Caco-2 (cell line): ENCODE results near the gene MADD. TPM values are rescaled to one million over a fixed set of nuclear protein-coding genes. Genes with fewer than 3 reads are reported as not detected.

Experiments
- BruUV-seq: library from RNA; stranded (reverse); fragments of 400-500 nt; replicated peaks from 2 replicates; lab custom pipeline; 2021; lab: Mats Ljungman, UMichigan
- CTCF ChIA-PET: fragments of 300-600 bp; sonication (Branson Sonifier 250); formaldehyde crosslinking; loops from one replicate; lab custom pipeline; 2022; ENCODE audit warnings: antibody characterized with exemption; lab: Charles Lee
- POLR2A ChIA-PET: fragments of 300-600 bp; sonication (Branson Sonifier 250); formaldehyde crosslinking; loops from one replicate; lab custom pipeline; 2022; ENCODE audit warnings: antibody characterized with exemption; lab: Charles Lee
- DNase-seq, 2 experiments: peaks; one replicate each; pipeline versions ENCODE4 v3.0.0 to v3.0.0-alpha.2; 2020 to 2022
- H3K27me3 ChIP-seq: replicated peaks from 2 replicates; pipeline ENCODE4 v1.6.0; 2011; ENCODE audit warnings: low read length; ENCODE audit not compliant: control insufficient read depth, insufficient read depth
- H3K36me3 ChIP-seq: 2 replicates; pipeline ENCODE4 v1.5.1; 2011; ENCODE audit warnings: low read length; ENCODE audit not compliant: control insufficient read depth, insufficient read depth
- H3K4me1 ChIP-seq: fragments of 250-450 bp; sonication (Bioruptor Pico); 2 replicates; pipeline ENCODE4 v1.5.1; 2020; ENCODE audit warnings: mild to moderate bottlenecking
- H3K4me3 ChIP-seq: 2 replicates; pipeline ENCODE4 v1.5.1; 2011; ENCODE audit warnings: low read depth, mild to moderate bottlenecking, control low read depth, low read length
- H3K9me3 ChIP-seq: fragments of 250-450 bp; sonication (Bioruptor Pico); 2 replicates; pipeline ENCODE4 v1.5.1; 2020; ENCODE audit warnings: mild to moderate bottlenecking, moderate library complexity
- H3K27ac Mint-ChIP-seq: one replicate; pipeline ENCODE4 v1.8.0; 2022; ENCODE audit warnings: mixed read lengths; ENCODE audit not compliant: unreplicated experiment
- H3K27me3 Mint-ChIP-seq: one replicate; pipeline ENCODE4 v1.8.0; 2022; ENCODE audit warnings: mixed read lengths; ENCODE audit not compliant: insufficient read depth, unreplicated experiment
- H3K36me3 Mint-ChIP-seq: one replicate; pipeline ENCODE4 v1.8.0; 2022; ENCODE audit warnings: mild to moderate bottlenecking, mixed read lengths; ENCODE audit not compliant: insufficient read depth, unreplicated experiment
- H3K4me1 Mint-ChIP-seq: one replicate; pipeline ENCODE4 v1.8.0; 2022; ENCODE audit warnings: low read depth, mixed read lengths; ENCODE audit not compliant: unreplicated experiment
- H3K4me3 Mint-ChIP-seq: one replicate; pipeline ENCODE4 v1.8.0; 2022; ENCODE audit warnings: mild to moderate bottlenecking, moderate library complexity, mixed read lengths; ENCODE audit not compliant: unreplicated experiment
- H3K9me3 Mint-ChIP-seq: one replicate; pipeline ENCODE4 v1.8.0; 2022; ENCODE audit warnings: mixed read lengths; ENCODE audit not compliant: unreplicated experiment
- intact Hi-C: fragments of 100-400 bp; cut with micrococcal nuclease; formaldehyde crosslinking; loops from one replicate; pipeline ENCODE4 v1.10.0; 2022; ENCODE audit not compliant: unreplicated experiment
- total RNA-seq: library from RNA; stranded (reverse); gene quantifications from 2 replicates; pipeline ENCODE4 v1.2.3, GENCODE V29; 2022
- TF ChIP-seq, protein P1 (sequence below), 2 experiments: fragments of 200-600 bp in 1 of 2; IDR thresholded peaks; 1 replicate in 1 of 2; 2 replicates in 1 of 2; pipeline versions ENCODE4 v1.5.1 to v1.8.0; 2011 to 2022; ENCODE audit warnings: antibody characterized with exemption in 1 of 2, control low read depth in 1 of 2, inconsistent platforms in 1 of 2, low read depth in 1 of 2, low read length in 1 of 2, mild to moderate bottlenecking in 1 of 2, moderate library complexity in 1 of 2; ENCODE audit not compliant: insufficient read depth in 1 of 2, severe bottlenecking in 1 of 2, unreplicated experiment in 1 of 2

MADD gene
- total RNA-seq, 1 experiment from 2014 or later = 63.8 TPM

- CTCF ChIA-PET = no interaction called here
- intact Hi-C loops = no loop called here
- no peaks in the 10 kb centered on the region for H3K36me3 Mint-ChIP-seq
These were observed 82.6 kb downstream of the MADD start, which contains the start of gene MYBPC3 for GRCh38 chr11:47352556-47352955. MYBPC3 (minus strand) TSS chr11:47352702; CDS start chr11:47352647, 55 bp downstream.

DNA sequence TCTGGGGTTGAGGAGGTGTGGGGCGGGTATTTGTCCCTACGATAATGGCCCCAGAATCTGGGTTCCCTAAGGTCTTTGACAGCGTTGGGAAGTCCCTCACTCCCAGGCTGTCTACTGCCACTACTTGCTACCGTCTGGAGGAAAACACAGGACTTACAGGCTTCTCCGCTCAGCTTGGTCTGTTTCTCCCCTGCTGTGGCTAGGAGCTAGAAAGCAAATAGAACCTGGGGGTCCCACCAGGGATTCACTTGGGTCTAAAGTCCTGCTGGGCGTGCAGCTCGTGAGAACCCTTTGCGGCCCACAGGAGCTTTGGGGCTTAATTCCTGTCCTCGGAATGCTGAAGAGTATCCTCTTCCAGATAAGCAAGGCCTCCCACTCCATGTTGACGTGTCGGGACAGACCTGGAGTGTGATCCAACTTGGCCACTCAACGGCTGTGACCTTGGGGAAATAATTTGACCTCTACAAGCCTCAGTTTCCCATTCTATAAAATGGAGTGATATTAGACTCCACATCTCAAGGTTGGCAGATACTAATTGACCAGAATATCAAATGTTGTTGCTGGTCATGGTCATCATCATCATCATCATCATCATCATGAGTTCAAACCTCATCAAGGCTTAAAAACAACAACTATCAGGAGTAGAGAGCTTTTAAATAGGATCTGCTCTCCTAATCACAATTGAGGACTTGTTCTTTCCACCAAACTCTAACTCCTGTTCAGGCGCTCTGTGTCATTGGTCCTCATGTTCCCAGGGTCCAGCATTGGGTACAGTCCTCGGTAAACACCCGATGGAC is 84.2 kb downstream of the MADD start:
- no TSS peak for BruUV-seq
- Histone ChIP-seq H3K9me3 (peaks cover 10% of the 10 kb centered on the region; the same call in 1 of the 2 replicates), H3K4me3 (no peak overlapping the region), H3K27me3 (no peaks in the 10 kb centered on the region), H3K36me3 (no peaks in the 10 kb centered on the region), H3K4me1 (peaks cover 4% of the 10 kb centered on the region; the same call in 1 of the 2 replicates)
- H3K9me3 Mint-ChIP-seq = no peaks in the 10 kb centered on the region
- H3K4me1 Mint-ChIP-seq = no peaks in the 10 kb centered on the region
- H3K4me3 Mint-ChIP-seq = no peak overlapping the region
- H3K27ac Mint-ChIP-seq = no peak overlapping the region
- intact Hi-C loops = loop anchor here (2.0 kb wide), 1 partner anchor 45 kb away; no protein-coding TSS in a partner anchor
- DNase-seq = no peak
- H3K27me3 Mint-ChIP-seq = no peaks in the 10 kb centered on the region
- ChIA-PET CTCF (interaction anchor here (1.0 to 1.9 kb wide), 2 partner anchors 49 to 72 kb away, joined by 3 to 6 read pairs; partner anchors contain the start of gene PSMC3), POLR2A (no interaction called here)
- TF ChIP-seq, protein P1, sequence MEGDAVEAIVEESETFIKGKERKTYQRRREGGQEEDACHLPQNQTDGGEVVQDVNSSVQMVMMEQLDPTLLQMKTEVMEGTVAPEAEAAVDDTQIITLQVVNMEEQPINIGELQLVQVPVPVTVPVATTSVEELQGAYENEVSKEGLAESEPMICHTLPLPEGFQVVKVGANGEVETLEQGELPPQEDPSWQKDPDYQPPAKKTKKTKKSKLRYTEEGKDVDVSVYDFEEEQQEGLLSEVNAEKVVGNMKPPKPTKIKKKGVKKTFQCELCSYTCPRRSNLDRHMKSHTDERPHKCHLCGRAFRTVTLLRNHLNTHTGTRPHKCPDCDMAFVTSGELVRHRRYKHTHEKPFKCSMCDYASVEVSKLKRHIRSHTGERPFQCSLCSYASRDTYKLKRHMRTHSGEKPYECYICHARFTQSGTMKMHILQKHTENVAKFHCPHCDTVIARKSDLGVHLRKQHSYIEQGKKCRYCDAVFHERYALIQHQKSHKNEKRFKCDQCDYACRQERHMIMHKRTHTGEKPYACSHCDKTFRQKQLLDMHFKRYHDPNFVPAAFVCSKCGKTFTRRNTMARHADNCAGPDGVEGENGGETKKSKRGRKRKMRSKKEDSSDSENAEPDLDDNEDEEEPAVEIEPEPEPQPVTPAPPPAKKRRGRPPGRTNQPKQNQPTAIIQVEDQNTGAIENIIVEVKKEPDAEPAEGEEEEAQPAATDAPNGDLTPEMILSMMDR (IDR thresholded peaks at IDR 0.05; ENCODE audit: insufficient read depth in 1 of 2, low read depth in 1 of 2, low read length in 1 of 2, severe bottlenecking in 1 of 2, unreplicated experiment in 1 of 2) = no peak
- H3K36me3 Mint-ChIP-seq = no peaks in the 10 kb centered on the region

More at GRCh38 chr11:47352556-47352955, 82.6 kb downstream of the MADD start, which contains the start of gene MYBPC3:
- Histone ChIP-seq H3K27me3 (no peaks in the 10 kb centered on the region), H3K4me1 (peaks cover 4% of the 10 kb centered on the region; the same call in 1 of the 2 replicates), H3K36me3 (no peaks in the 10 kb centered on the region), H3K4me3 (no peak within 1 kb of the TSS), H3K9me3 (peaks cover 3% of the 10 kb centered on the region; the same call in 1 of the 2 replicates)
- no peak for DNase-seq
- H3K27me3 Mint-ChIP-seq = no peaks in the 10 kb centered on the region
- POLR2A ChIA-PET = no interaction called here
- BruUV-seq = no TSS peak
- no peaks in the 10 kb centered on the region for H3K4me1 Mint-ChIP-seq
- no peak within 1 kb of the TSS for H3K27ac Mint-ChIP-seq
- no peak within 1 kb of the TSS for H3K4me3 Mint-ChIP-seq
- TF ChIP-seq, protein P1 (IDR thresholded peaks at IDR 0.05; ENCODE audit: insufficient read depth in 1 of 2, low read depth in 1 of 2, low read length in 1 of 2, severe bottlenecking in 1 of 2, unreplicated experiment in 1 of 2) = no peak
- no peaks in the 10 kb centered on the region for H3K9me3 Mint-ChIP-seq

- BruUV-seq = no TSS peak
- Histone ChIP-seq H3K4me1 (peaks cover 4% of the 10 kb centered on the region; the same call in 1 of the 2 replicates), H3K36me3 (no peaks in the 10 kb centered on the region), H3K27me3 (no peaks in the 10 kb centered on the region), H3K4me3 (peak overlapping the region; percentile 9; the same call in 1 of the 2 replicates), H3K9me3 (peaks cover 10% of the 10 kb centered on the region; the same call in 1 of the 2 replicates)
- no peak for DNase-seq
- CTCF ChIA-PET = interaction anchor here (0.6 to 1.9 kb wide), 26 partner anchors 8 to 533 kb away, joined by 3 to 27 read pairs (median 4); partner anchors contain the start of genes ACP2, DDB2, MADD and NR1H3
- POLR2A ChIA-PET = interaction anchor here (0.9 kb wide), 1 partner anchor 84 kb away, joined by 3 read pairs; no protein-coding TSS in a partner anchor
- TF ChIP-seq, protein P1 (IDR thresholded peaks at IDR 0.05; ENCODE audit: insufficient read depth in 1 of 2, low read depth in 1 of 2, low read length in 1 of 2, severe bottlenecking in 1 of 2, unreplicated experiment in 1 of 2) = no peak
- Mint-ChIP-seq H3K36me3 (no peaks in the 10 kb centered on the region), H3K27ac (no peak overlapping the region), H3K4me1 (no peaks in the 10 kb centered on the region), H3K4me3 (no peak overlapping the region), H3K9me3 (no peaks in the 10 kb centered on the region), H3K27me3 (no peaks in the 10 kb centered on the region)
- intact Hi-C loops = loop anchor here (1.0 to 2.0 kb wide), 4 partner anchors 46 to 178 kb away; no protein-coding TSS in a partner anchor
These were observed 85.0 kb downstream of the MADD start for GRCh38 chr11:47354913-47355282.
